H9 (cell line): ENCODE results near the gene EIF3K. TPM values are rescaled to one million over a fixed set of nuclear protein-coding genes. Genes with fewer than 3 reads are reported as not detected.

Experiments
- DNase-seq: peaks from one replicate; pipeline ENCODE4 v3.0.0-alpha.2; 2017
- H2AFZ ChIP-seq: one replicate; pipeline ENCODE4 v1.6.1; 2013; ENCODE audit warnings: mild to moderate bottlenecking, low read length, control low read depth, moderate library complexity
- H2AK5ac ChIP-seq: 2 replicates; pipeline ENCODE4 v1.6.1; 2013; ENCODE audit warnings: low read length, control low read depth, mixed read lengths; ENCODE audit not compliant: insufficient read length
- H2BK120ac ChIP-seq: one replicate; pipeline ENCODE4 v1.6.1; 2013; ENCODE audit warnings: low read depth, mild to moderate bottlenecking, low read length, control low read depth, inconsistent platforms; ENCODE audit not compliant: poor library complexity, severe bottlenecking
- H2BK12ac ChIP-seq: 2 replicates; pipeline ENCODE4 v1.6.1; 2013; ENCODE audit warnings: low read length, control low read depth, mixed read lengths, low read depth; ENCODE audit not compliant: insufficient read length
- H2BK15ac ChIP-seq: 2 replicates; pipeline ENCODE4 v1.6.1; 2013; ENCODE audit warnings: low read depth, low read length, control low read depth
- H2BK20ac ChIP-seq: one replicate; pipeline ENCODE4 v1.6.1; 2013; ENCODE audit warnings: low read depth, mild to moderate bottlenecking, low read length, control low read depth, inconsistent platforms; ENCODE audit not compliant: poor library complexity, severe bottlenecking
- H2BK5ac ChIP-seq: 2 replicates; pipeline ENCODE4 v1.6.1; 2013; ENCODE audit warnings: low read length, control low read depth, mixed read lengths; ENCODE audit not compliant: insufficient read length
- H3K14ac ChIP-seq: 2 replicates; pipeline ENCODE4 v1.6.1; 2013; ENCODE audit warnings: low read length, control low read depth; ENCODE audit not compliant: insufficient read depth
- H3K18ac ChIP-seq: 2 replicates; pipeline ENCODE4 v1.6.1; 2013; ENCODE audit warnings: low read depth, mild to moderate bottlenecking, mixed read lengths, low read length, control low read depth; ENCODE audit not compliant: insufficient read length
- H3K23ac ChIP-seq: 2 replicates; pipeline ENCODE4 v1.6.1; 2013; ENCODE audit warnings: low read length, control low read depth, mixed read lengths, low read depth; ENCODE audit not compliant: insufficient read length
- H3K23me2 ChIP-seq: 2 replicates; pipeline ENCODE4 v1.6.1; 2013; ENCODE audit warnings: low read depth, mild to moderate bottlenecking, mixed read lengths, low read length, control low read depth; ENCODE audit not compliant: insufficient read length, poor library complexity, severe bottlenecking
- H3K27ac ChIP-seq: 2 replicates; pipeline ENCODE4 v1.5.1; 2013; ENCODE audit warnings: low read length, control low read depth, mixed read lengths, low read depth; ENCODE audit not compliant: insufficient read length
- H3K27me3 ChIP-seq: 2 replicates; pipeline ENCODE4 v1.6.1; 2013; ENCODE audit warnings: low read length, control low read depth, inconsistent platforms; ENCODE audit not compliant: insufficient read depth
- H3K4ac ChIP-seq: 2 replicates; pipeline ENCODE4 v1.6.1; 2013; ENCODE audit warnings: low read depth, mild to moderate bottlenecking, control low read depth, inconsistent platforms, low read length, moderate library complexity
- H3K4me1 ChIP-seq: 2 replicates; pipeline ENCODE4 v1.6.1; 2013; ENCODE audit warnings: low read length, control low read depth, inconsistent platforms; ENCODE audit not compliant: insufficient read depth
- H3K4me2 ChIP-seq: 2 replicates; pipeline ENCODE4 v1.6.1; 2013; ENCODE audit warnings: low read length, control low read depth, mixed read lengths; ENCODE audit not compliant: insufficient read length, insufficient read depth
- H3K56ac ChIP-seq: 2 replicates; pipeline ENCODE4 v1.6.1; 2013; ENCODE audit warnings: low read depth, mild to moderate bottlenecking, mixed read lengths, low read length, control low read depth; ENCODE audit not compliant: insufficient read length
- H3K79me1 ChIP-seq: 2 replicates; pipeline ENCODE4 v1.6.1; 2013; ENCODE audit warnings: low read depth, mild to moderate bottlenecking, moderate library complexity, low read length, control low read depth, inconsistent platforms; ENCODE audit not compliant: insufficient read depth, poor library complexity, severe bottlenecking
- H3K79me2 ChIP-seq: 2 replicates; pipeline ENCODE4 v1.6.1; 2013; ENCODE audit warnings: low read length, control low read depth, inconsistent platforms; ENCODE audit not compliant: insufficient read depth
- H3K9ac ChIP-seq: 2 replicates; pipeline ENCODE4 v1.6.1; 2013; ENCODE audit warnings: low read length, control low read depth, mixed read lengths; ENCODE audit not compliant: insufficient read length; ENCODE audit errors: extremely low read depth
- H3K9me3 ChIP-seq: one replicate; pipeline ENCODE4 v1.6.1; 2013; ENCODE audit warnings: low read depth, low read length, inconsistent platforms; ENCODE audit not compliant: control insufficient read depth
- H3T11ph ChIP-seq: one replicate; pipeline ENCODE4 v1.6.1; 2013; ENCODE audit warnings: mild to moderate bottlenecking, low read length, control low read depth, inconsistent platforms
- H4K20me1 ChIP-seq: one replicate; pipeline ENCODE4 v1.6.1; 2013; ENCODE audit not compliant: control insufficient read depth, insufficient read length, insufficient read depth
- H4K5ac ChIP-seq: 2 replicates; pipeline ENCODE4 v1.6.1; 2013; ENCODE audit warnings: low read depth, mild to moderate bottlenecking, mixed read lengths, low read length, control low read depth; ENCODE audit not compliant: insufficient read length
- H4K8ac ChIP-seq: replicated peaks from 2 replicates; pipeline ENCODE4 v1.6.1; 2013; ENCODE audit warnings: low read length, control low read depth, mixed read lengths, low read depth; ENCODE audit not compliant: insufficient read length
- H4K91ac ChIP-seq: 2 replicates; pipeline ENCODE4 v1.6.1; 2013; ENCODE audit warnings: low read depth, mild to moderate bottlenecking, moderate library complexity, mixed read lengths, low read length, control low read depth; ENCODE audit not compliant: insufficient read length
- H3K27ac Mint-ChIP-seq, 3 experiments: 2 replicates in 2 of 3; 3 replicates in 1 of 3; pipeline ENCODE4 v1.8.0; 2020 to 2021; ENCODE audit warnings: mixed read lengths in 3 of 3, mild to moderate bottlenecking in 1 of 3, moderate library complexity in 1 of 3
- H3K27me3 Mint-ChIP-seq: 2 replicates; pipeline ENCODE4 v1.8.0; 2021; ENCODE audit warnings: low read depth, mild to moderate bottlenecking, moderate library complexity, mixed read lengths
- H3K36me3 Mint-ChIP-seq, 3 experiments: 2 replicates in 2 of 3; 3 replicates in 1 of 3; pipeline ENCODE4 v1.8.0; 2020 to 2021; ENCODE audit warnings: low read depth in 3 of 3, mixed read lengths in 3 of 3; ENCODE audit not compliant: insufficient read depth in 1 of 3
- H3K4me1 Mint-ChIP-seq, 2 experiments: 2 replicates each; pipeline ENCODE4 v1.8.0; 2020; ENCODE audit warnings: mixed read lengths in 2 of 2
- H3K4me3 Mint-ChIP-seq, 2 experiments: 2 replicates in 1 of 2; 3 replicates in 1 of 2; pipeline ENCODE4 v1.8.0; 2020 to 2021; ENCODE audit warnings: mild to moderate bottlenecking in 2 of 2, mixed read lengths in 2 of 2, moderate library complexity in 1 of 2
- H3K9me3 Mint-ChIP-seq, 2 experiments: 2 replicates in 1 of 2; 3 replicates in 1 of 2; pipeline ENCODE4 v1.8.0; 2020; ENCODE audit warnings: mild to moderate bottlenecking in 2 of 2, mixed read lengths in 2 of 2, moderate library complexity in 1 of 2
- WGBS: extraction: QIAGEN DNeasy Blood & Tissue Kit; methylation state at CpG from one replicate; pipeline ENCODE4 v1.1.7; 2013; ENCODE audit warnings: missing lambda C conversion rate, low lambda C conversion rate, mixed read lengths; ENCODE audit not compliant: insufficient read length; ENCODE audit errors: extremely low coverage; 5-methylcytosine and 5-hydroxymethylcytosine counted together
- total RNA-seq: library from RNA; stranded (reverse); gene quantifications from 2 replicates; pipeline ENCODE4 v1.2.1, GENCODE V29; 2021
- TF ChIP-seq, protein P1 (sequence below): fragments of 200-600 bp; sonication (generic); conservative IDR thresholded peaks from 3 replicates; pipeline ENCODE4 v1.8.0; 2021; ENCODE audit warnings: antibody characterized with exemption, mild to moderate bottlenecking

Gene EIF3K
- total RNA-seq, 1 experiment from 2014 or later: 345 TPM

DNA sequence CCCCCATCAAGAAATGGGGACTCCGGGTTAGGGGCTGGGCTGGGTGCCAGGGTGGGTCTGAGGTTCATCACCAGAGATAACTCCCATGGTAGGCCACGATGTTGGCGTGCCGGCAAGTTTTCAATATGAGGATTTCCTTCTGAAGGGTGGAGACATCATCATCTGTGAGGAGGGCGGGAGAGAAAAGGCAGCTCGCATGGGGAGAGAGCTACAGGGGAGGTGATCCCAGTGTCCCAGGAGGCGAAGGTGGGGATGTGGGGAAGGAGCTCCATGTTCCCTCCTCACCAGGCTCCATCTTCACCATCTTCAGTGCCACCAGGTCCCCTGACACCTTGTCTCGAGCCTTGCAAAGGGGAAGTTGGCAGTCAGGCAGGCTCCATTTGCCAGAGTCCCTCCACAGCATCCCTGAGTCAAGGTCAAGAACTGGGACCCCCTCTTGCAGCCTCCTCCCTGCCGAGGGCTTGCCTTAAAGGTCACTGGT is 1.7 kb upstream of the EIF3K start:
- Histone ChIP-seq H2BK20ac (no peak overlapping the region), H2AK5ac (no peak overlapping the region), H2BK120ac (no peak overlapping the region), H2BK12ac (no peak overlapping the region), H3K14ac (no peak overlapping the region), H3K4ac (no peak overlapping the region), H3K79me2 (peaks cover 4% of the 10 kb centered on the region; the same call in 1 of the 2 replicates), H3K23ac (no peak overlapping the region), H4K20me1 (no peaks in the 10 kb centered on the region), H3K79me1 (peaks cover 3% of the 10 kb centered on the region), H2BK5ac (no peak overlapping the region), H3T11ph (no peak overlapping the region), H2BK15ac (no peak overlapping the region), H3K18ac (no peak overlapping the region), H3K27ac (no peak overlapping the region), H3K27me3 (no peaks in the 10 kb centered on the region), H3K4me2 (no peak overlapping the region), H3K4me1 (peaks cover 4% of the 10 kb centered on the region; the same call in 1 of the 2 replicates), H4K5ac (no peak overlapping the region), H3K56ac (no peak overlapping the region), H2AFZ (no peak overlapping the region), H4K91ac (no peak overlapping the region), H4K8ac (no peak overlapping the region), H3K23me2 (peaks cover 5% of the 10 kb centered on the region), H3K9ac (no peak overlapping the region), H3K9me3 (no peaks in the 10 kb centered on the region)
- Mint-ChIP-seq H3K9me3 (no peaks in the 10 kb centered on the region; a peak in 1 of 5 replicates), H3K4me3 (peak overlapping the region in 1 of 2 experiments; percentile 27; a peak in 2 of 5 replicates), H3K27ac (peak overlapping the region in 1 of 3 experiments; percentile 14; a peak in 1 of 7 replicates), H3K27me3 (no peaks in the 10 kb centered on the region), H3K4me1 (peaks cover 18 to 32% of the 10 kb centered on the region in 2 experiments), H3K36me3 (peaks cover 15 to 25% (median 19%) of the 10 kb centered on the region in 3 experiments)
- WGBS: no CpG with 5 or more reads among the region's 9 CpGs
- DNase-seq: no peak
- TF ChIP-seq, protein P1, sequence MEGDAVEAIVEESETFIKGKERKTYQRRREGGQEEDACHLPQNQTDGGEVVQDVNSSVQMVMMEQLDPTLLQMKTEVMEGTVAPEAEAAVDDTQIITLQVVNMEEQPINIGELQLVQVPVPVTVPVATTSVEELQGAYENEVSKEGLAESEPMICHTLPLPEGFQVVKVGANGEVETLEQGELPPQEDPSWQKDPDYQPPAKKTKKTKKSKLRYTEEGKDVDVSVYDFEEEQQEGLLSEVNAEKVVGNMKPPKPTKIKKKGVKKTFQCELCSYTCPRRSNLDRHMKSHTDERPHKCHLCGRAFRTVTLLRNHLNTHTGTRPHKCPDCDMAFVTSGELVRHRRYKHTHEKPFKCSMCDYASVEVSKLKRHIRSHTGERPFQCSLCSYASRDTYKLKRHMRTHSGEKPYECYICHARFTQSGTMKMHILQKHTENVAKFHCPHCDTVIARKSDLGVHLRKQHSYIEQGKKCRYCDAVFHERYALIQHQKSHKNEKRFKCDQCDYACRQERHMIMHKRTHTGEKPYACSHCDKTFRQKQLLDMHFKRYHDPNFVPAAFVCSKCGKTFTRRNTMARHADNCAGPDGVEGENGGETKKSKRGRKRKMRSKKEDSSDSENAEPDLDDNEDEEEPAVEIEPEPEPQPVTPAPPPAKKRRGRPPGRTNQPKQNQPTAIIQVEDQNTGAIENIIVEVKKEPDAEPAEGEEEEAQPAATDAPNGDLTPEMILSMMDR: no peak
